ENCODE results near the gene GSX2.

The GSX2 gene

DNA sequence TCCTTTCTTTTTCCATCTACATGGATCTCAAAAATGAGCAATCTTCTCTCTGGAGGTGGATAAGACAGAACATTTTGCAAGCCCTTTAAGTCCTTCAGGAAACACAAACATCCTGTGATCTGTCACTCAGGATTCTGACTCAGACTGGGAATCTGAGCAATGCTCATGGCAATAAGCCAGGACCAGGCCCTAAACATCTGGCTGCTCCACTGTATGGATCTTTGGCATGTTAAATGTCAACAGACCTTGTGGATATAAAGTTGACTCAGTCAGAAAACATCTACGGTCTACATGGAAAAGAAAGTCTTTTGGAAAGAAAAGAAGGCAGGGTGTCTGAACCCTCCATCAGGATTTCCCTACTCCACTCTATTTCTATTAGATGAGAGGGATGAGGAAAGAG is 17.8 kb upstream of the GSX2 start:
- DNase-seq: no peak

DNA sequence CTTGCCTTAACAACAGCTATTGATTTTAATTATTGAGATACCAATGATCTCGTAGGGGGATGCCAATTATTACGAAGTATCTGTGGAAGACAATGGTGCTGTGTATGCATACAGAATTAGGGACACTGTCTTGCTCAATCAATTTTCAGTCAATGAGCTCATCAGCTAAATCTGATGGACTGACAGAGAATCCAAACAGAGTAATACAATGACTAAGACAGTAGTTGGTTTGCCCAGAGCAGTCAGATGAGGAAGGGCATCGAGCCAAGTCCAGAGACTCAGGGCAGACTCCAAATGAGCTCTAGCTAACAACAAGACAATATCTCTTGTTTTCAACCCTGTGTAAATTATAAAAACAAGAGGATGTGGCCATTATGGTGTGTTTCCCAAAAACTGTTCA is 14.7 kb upstream of the GSX2 start:
- DNase-seq: no peak

DNA sequence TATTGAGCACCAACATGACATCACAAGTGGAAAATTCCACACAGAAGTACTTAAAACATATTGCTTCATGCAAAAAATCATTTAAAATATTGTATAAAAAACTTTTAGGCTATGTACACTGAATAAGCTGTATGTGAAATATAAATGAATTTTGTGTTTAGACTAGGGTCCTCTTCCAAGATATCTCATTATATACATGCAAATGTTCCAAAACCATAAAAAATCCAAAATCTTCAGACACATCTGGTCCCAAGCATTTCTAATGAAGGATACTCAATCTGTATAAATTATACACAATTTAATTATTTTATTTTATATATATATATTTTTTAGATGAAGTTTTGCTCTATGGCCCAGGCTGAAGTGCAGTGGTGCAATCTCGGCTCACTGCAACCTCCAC is 10.1 kb upstream of the GSX2 start:
- no peak for DNase-seq

DNA sequence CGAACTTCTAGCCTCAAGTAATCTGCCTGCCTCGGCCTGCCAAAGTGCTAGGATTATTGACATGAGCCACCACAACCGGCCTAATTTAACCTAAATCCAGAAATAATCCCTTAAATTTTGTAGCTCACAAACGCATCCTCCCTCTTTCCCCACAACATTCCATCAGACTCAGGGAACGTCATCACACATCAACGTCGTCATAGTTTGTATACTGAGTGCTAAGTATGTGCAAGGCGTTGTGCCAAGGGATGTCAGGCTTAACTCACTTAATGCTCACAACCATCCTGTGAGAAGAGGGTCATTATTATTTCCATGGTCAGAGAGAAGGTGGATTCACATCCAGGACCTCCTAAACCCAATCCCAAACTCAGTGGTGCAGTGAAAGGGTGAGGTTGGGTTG is 9.6 kb upstream of the GSX2 start:
- no peak for DNase-seq

DNA sequence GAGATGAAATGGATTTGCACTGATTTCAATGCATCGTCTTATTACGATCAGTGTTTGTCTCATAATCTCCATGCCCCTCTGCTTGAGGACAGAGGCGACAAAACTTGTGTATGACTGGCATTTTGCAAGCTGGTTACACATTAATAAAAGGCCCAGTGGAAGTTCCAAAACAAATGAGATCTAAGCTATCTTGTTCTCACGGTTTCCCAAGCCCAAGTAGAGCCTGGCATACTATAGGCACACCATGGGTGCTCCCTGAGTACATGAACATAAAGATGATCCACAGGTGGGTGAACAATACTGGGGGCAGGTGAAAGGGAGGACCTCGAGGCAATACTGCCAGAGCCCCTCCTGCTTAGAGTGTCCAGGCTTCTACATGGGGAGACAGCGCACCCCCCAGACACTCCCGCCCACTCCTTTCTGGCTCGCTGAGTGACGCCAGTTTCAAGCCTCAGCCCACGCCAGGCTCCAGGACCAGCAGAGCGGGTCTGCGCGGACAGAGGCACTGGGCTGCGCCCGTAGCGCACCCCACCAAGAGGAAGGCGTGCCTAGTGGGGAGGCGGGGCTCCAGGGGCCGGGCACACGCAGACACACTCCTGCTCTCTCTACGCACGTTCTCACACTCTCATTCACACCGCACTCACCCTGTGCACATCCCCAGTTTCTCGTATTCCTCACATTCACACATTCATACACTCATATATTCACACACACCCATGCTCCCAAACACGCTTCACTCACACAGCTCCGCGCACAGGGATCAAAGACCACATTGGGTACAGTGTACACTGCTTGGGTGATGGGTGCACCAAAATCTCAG is 8.9 kb upstream of the GSX2 start:
- DNase-seq: peak; percentile 61

DNA sequence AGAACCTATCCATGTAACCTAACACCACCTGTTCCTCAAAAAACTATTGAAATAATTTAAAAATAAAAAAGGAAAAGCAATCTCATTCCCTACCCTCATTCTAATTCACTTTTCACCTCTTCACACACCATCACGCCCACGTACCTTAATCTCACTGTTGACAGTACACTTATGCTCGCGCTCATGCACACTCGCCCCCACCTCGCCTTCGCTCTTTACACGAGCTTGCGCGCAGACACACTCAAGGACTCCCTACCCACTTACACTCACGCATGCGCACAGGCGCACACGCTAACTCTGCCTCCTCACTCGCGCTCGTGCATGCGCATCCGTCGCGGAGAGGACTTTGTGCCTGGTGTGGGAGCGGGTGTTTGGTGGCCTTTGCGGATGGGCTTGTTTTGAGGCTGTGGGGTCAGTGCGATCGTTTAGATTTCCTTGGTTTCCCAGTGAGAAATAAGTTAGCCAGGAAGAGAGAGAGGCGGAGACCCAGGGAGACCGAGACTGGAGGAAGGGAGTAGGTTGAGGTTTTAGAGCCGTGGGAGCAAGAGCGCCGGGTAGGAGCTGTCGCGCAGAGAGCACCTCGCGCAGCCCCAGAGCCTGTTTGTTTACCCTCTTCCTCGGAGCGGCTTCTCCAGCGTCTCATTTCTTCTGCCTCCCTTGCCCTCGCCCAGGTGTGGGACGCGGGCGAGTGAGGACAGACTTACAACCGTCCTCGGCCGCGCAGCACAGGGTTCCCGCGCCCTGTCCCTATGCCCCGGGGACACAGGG is 8.1 kb upstream of the GSX2 start:
- DNase-seq: peak; percentile 89

DNA sequence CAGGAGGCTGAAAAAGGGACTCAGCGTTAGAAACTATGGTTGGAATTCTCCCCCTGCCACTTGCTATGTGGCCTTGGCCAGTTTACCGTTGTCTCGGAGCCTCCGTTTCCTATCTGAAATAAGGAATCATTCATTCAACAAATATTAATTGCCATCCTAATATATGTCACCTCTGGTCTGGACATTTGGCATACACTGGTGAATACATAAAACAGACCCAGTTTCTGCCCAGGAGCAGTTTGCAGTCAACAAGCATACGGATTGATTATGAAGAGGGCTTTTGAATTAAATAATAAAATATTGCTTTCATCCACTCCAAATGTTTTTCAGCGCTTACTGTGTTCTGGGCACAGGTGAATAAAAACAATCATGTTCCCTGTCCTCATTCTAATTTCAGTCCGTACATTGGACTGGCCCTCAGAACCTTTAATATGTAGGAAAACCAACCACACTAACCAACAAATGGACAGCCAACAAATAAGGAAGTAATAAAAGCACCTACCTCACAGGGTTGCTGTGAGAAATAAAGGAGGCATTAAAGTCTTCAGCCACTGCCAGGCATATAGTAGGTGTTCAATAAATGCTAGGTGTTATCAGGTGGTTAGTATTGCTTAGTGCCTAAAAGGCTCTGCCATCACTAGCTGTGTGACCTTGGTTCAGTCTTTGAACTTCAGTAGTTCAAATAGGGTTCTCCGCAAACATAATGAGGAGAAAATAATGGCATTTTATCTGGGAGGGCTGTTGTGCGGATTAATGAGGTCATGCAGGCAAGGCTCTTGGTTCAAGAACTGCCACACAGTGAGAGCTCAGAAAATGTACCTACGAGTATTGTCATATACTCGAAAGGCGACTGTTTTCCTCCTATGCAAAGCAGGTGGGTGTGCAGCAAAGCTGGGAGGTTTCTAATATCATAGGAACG is 7.3 kb upstream of the GSX2 start:
- no peak for DNase-seq

DNA sequence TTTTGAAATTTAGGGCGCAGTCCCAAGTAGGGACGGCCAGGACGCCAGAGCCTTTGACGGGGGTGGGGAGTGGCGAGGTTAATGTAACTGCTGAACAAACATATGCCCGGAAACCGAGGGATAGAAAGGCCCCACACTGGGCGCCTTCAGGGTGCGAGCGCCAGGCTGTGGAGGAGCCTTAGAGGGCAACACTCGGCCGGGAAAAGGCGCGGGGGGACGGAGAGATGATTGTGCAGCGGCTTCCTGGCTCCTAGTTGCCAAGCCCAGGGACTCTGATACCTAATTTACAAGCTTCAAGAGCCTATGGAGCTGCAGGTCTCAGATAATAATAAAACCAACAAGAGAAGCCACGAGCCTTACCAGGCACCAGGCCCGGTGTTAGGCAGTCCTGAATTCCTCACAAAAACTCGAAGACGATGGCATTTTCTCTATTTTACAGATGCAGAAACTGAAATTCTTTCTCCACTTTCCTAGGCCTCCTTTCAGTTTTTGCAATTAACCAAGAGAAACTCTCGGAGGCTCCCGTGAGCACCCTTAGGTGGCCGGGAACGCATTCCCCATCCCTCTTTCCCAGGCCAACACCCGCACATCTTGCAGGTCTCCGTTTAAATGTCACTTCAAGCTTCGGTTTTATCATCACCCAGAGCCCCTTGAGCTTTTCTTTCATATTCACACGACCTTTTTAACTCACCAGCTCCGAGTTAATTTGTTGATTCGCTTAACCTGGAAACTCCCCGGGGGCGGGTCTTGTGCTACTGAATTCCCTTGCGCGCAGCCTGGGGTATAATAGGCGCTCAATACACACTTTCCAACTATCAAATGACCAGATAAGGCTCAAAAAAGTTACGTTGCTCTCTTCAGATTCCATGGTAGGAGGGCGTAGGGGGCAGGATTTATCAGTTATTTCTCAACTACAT is 6.4 kb upstream of the GSX2 start:
- DNase-seq: peak; percentile 68

DNA sequence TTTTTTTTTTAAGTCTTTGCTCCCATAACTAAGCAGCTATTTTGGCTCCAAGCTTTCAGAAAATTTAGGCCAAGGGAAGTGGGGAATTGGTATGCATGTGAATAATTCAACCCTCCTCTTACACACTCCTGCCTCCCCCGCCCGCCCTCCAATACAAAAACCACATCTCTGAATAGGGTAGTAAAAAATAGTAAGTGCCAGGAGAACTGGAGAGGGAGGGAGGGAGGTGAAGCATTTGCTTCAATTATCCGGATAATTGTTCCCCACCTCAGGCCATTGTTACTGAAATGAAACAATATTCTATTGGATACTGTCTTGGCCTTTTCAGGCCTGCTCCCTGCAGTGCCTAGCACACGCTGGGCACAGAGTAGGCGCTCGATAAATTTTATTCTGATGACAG is 5.5 kb upstream of the GSX2 start:
- DNase-seq: no peak

DNA sequence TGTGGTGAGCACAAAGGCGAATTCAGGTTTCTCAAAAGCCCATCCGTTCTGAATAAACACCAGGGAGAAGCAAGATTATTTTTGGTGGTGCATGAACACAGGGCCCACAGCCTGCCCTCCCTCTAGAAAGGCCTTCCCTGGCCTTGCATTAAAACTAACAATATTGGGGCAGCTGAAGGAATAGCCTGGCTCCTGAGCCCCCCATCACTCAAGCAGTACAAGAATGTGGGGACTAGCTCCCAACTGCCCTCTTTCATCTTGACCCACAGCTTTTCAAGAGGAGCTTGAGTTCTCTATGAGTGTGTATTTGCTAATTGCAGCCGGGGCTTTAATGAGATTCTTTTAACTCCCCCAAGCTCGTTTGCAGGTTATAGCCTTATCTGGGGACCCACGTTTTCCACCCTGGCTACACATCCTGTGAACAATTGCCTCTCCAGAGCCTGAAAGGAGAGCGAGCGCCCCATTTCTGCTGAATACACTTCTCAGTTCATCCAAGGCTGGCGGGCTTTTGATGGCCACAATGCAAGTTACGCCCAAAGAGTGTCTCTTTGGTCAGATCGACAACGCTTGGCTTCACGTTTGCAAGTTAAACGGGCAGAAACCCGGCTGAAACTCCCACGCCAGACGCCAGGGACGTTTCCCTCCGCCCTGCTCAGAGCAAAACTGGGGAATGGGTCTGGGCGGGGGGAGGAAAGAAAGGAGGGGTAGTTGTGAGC is 4.7 kb upstream of the GSX2 start:
- DNase-seq: no peak

DNA sequence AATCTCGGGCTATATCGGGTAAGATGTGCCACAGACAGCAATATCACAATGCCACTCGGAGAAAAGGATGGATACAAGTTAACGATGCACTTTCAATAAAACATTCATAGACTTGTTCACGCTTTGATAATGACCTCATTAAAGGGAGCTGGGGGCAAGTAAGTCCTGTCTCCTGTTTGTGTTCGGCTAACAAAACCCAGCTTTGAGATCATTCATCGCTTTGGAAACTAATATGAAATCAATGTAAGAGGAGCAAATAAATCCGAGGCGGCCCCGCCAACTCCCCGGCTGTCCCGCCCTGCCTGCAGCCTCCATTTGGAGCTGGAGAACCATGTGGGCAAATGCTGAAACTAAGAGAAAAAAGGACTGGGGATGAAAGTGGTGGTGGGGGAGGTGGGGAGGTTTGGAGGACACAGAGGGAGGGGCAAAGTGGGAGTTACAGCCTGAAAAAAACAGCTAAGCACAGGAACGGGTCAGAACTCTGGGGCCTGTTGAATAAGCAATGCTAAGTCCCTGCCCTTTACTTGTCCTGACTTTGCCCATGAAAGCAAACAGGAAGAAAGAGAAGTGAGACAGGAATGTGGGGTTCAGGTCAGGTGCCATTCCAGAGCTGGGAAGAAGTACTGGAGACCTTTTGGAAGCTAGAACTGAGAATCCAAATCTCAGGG is 3.5 kb upstream of the GSX2 start:
- DNase-seq: no peak

DNA sequence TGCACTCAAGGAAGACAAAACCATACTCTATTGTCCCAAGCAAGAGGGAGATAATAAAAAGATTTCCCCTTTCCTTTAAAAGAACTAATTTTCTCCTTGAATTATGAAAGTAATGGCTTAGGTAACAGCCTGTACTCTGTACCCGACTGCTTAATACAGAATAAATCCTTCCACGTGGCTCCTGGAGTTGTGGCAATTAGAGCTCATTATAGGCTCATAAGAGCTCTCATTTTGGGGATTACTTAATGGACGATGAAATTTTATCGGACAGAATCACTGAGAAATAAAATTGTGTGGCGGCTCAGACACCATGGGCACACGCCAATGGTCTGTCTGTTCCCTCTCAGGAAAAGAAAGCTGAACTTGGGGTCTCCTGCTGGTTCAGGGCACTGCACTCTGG is 2.8 kb upstream of the GSX2 start:
- no peak for DNase-seq

DNA sequence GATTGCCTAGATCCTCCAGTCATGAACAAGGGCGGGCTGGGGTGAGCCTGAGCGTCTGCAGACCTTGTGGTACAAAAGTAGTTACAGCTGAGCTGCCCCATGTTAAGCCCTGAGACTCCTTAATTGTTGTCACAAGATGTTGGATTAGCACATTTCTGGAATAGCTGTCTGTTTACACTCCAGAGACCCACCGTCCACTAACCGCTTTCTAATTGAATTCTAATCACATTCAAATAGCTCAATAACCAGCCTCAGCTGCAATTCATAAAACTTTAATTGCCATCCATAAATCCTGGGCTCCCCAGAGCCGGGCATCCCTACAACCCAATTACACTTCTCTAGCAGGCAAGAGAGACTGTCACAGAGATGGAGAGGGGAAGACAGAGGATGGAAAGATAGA is 1.6 kb upstream of the GSX2 start:
- no peak for DNase-seq

DNA sequence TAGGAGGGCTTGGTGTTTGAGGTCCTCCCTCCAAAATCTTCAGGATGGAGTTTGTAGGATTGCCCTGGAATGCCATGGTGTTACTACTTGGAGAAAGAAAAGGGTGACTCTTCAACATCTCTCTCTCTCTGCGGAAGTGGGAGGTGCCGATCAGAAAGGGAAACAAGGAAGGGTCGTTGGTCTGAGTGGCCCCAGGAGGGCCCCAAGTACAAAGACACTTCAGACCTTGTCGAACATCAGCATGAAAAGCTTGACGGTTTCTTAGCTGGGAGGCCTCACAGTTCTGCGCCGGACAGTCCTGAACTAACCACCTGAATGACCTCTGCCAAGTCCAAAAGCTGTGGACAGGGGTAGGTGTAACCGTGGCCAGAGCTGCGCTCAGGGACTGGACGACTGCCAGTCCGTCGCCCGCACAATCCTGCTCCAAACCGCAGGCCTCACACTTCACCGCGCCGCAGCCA is 646 bp upstream of the GSX2 start:
- DNase-seq: no peak

DNA sequence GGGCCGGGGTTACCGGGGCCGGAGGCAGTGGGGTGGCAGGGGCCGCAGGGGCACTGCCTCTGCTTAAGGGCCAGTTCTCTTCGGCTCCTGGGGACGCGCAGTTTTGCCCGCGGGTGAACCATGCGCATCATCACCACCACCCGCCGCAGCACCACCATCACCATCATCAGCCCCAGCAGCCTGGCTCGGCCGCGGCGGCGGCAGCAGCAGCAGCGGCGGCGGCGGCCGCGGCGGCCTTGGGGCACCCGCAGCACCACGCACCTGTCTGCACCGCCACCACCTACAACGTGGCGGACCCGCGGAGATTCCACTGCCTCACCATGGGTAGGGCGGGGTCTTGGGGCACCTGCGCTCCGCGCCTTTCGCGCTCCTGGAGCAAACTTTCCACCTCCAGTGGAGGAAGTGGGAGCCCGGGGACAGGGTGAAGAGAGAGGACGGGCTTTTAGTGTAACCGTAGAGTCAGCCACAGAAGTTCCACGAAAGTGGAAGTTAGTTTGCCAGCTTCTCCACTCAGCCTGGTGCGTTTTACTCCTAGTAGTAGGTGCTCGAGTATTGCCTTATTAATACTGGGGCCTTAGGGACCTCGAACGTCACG is 729 bp downstream of the GSX2 start:
- peak; percentile 65 for DNase-seq

DNA sequence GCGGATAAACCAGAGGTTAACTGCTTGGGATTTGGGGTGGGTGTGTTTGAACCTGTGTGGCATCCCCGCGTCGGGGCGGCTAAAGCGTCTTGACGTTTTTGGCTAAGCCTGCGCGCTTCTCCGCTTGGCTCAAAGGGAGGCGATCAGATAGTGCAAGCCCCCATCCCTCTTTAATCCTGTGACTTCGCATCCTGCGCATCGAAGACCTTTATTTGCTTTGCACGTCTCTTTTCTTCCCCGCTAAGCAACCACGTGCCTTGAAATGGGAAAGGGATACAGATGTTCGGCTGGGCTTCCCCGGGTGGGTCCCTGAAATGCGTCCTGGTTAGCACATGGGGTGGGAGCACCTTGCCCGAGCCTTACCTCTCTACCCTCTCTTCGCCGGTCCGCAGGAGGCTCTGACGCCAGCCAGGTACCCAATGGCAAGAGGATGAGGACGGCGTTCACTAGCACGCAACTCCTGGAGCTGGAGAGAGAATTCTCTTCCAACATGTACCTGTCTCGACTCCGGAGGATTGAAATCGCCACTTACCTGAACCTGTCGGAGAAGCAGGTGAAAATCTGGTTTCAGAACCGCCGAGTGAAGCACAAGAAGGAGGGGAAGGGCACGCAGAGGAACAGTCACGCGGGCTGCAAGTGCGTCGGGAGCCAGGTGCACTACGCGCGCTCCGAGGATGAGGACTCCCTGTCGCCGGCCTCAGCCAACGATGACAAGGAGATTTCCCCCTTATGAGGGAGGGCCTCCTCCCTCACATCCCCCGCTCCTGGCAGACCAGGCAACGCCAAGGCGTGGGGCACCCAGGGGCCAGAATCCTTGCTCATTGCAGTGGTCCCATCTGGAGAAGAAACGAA is 1.5 kb downstream of the GSX2 start:
- no peak for DNase-seq

DNA sequence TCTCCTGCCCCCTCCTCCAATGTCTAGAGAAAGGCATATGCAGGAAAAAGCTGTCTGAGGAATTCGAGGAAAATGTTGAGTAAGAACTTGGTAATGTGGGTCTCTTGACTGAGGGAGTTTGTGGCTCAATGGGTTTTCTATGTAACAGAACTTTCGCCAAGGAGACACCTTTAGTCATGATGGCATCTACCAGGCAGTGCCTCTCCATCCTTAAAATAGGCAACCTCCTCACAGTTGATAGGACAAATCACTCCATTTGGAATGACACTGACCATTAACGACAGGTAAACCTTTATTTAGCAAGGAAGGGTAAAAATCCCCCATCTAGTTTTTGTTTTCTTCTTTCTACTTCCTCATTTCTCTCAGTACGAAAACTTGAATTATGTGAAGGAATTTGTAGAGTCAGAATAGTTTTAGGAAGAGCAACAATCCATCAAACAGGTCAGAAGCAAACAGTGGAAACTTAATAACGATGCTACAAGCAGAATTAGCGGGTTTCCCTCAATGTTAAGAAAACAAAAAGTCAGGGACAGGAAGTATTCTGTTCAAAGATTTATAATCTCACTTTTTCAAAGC is 2.7 kb downstream of the GSX2 start:
- DNase-seq: no peak

DNA sequence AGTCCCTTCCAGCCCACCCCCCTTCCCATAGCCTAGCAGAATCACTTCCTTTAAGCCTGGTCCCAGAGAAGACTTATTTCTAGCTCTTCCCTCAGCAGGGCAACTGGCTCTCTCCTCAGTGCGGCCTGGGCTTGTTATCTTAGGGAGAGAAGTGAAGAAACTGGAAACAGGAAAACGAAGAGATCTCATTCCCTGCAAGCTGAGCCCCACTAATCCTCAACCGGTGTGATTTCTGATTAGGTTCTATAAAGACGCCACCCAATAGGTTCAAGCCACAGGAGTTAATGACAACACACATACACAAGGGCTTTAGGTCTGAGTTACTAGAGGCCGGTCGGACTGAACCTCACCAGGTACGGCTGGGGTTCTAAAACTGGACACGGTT is 3.2 kb downstream of the GSX2 start:
- DNase-seq: no peak

DNA sequence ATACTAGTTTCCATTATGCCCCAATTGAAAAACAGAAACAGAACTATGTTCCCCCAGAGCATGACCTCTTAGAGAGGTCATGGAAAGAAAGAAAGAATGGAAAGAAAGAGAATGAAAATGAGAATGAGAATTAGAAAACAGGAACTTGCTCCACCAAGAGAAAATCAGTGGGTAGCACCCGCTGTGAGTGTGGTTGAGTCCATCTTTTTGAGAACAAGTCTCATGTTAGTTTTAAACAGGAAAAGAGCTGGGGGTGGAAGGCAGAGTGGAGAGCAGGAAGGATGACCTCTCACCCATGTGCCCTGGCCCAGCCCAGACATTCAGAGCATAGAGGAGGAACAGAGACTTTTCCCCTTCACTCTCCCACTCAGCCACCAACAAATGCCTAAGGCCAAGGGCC is 4.9 kb downstream of the GSX2 start:
- DNase-seq: no peak
